Measurements from ENCODE around the gene FRRS1.

FRRS1 gene

DNA sequence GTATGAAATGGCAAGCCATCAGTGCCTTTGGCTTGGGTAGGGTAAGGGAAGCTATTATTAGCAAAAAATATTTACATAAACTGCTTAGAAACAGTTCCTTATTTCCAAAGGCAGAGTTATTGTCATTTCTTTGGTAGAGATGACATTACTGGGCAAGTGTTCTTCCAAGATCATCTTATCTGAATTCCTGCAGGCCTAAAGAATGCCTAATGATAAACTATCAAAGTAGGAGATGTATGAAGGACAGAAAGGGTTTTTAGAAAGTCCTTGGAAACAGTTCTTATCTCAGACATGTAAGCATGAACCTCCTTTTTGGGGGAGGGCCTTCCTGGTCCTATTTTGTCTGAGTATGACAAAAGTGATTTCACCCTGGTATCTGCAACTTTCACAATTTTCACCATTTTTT is 5.1 kb upstream of the FRRS1 start:
- Histone ChIP-seq H3K36me3 (ENCODE audit: control insufficient read depth in 2 of 2, insufficient read depth in 1 of 2, low read length in 2 of 2) (no peaks in the 10 kb centered on the region), H3K4me3 (ENCODE audit: low read depth, low read length) (no peak overlapping the region), H3K4me1 (ENCODE audit: control insufficient read depth, insufficient read depth, low read length) (no peaks in the 10 kb centered on the region), H3K9me3 (ENCODE audit: control insufficient read depth, insufficient read depth, low read depth, low read length) (no peaks in the 10 kb centered on the region), H3K27ac (ENCODE audit: extremely low read depth, low read depth, low read length) (no peak overlapping the region)
- TF ChIP-seq ZBTB7A (tag by site-specific recombination; IDR thresholded peaks at IDR 0.05; ENCODE audit: low read depth) (no peak), ZBTB20 (tag by site-specific recombination; IDR thresholded peaks at IDR 0.05) (no peak), ZNF416 (tag by site-specific recombination; IDR thresholded peaks at IDR 0.05) (no peak), ZNF76 (tag by site-specific recombination; IDR thresholded peaks at IDR 0.05; ENCODE audit: borderline replicate concordance, low read depth) (no peak), ZNF146 (tag by site-specific recombination; IDR thresholded peaks at IDR 0.05) (no peak), SALL2 (tag by site-specific recombination; IDR thresholded peaks at IDR 0.05; ENCODE audit: borderline replicate concordance) (no peak)
- TF ChIP-seq, protein P1, sequence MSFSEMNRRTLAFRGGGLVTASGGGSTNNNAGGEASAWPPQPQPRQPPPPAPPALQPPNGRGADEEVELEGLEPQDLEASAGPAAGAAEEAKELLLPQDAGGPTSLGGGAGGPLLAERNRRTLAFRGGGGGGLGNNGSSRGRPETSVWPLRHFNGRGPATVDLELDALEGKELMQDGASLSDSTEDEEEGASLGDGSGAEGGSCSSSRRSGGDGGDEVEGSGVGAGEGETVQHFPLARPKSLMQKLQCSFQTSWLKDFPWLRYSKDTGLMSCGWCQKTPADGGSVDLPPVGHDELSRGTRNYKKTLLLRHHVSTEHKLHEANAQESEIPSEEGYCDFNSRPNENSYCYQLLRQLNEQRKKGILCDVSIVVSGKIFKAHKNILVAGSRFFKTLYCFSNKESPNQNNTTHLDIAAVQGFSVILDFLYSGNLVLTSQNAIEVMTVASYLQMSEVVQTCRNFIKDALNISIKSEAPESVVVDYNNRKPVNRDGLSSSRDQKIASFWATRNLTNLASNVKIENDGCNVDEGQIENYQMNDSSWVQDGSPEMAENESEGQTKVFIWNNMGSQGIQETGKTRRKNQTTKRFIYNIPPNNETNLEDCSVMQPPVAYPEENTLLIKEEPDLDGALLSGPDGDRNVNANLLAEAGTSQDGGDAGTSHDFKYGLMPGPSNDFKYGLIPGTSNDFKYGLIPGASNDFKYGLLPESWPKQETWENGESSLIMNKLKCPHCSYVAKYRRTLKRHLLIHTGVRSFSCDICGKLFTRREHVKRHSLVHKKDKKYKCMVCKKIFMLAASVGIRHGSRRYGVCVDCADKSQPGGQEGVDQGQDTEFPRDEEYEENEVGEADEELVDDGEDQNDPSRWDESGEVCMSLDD (tag by site-specific recombination; IDR thresholded peaks at IDR 0.05) = no peak
- ChIA-PET CTCF (interaction anchor here (0.6 kb wide), 1 partner anchor 1063 kb away, joined by 3 read pairs; no protein-coding TSS in a partner anchor), POLR2A (no interaction called here)

DNA sequence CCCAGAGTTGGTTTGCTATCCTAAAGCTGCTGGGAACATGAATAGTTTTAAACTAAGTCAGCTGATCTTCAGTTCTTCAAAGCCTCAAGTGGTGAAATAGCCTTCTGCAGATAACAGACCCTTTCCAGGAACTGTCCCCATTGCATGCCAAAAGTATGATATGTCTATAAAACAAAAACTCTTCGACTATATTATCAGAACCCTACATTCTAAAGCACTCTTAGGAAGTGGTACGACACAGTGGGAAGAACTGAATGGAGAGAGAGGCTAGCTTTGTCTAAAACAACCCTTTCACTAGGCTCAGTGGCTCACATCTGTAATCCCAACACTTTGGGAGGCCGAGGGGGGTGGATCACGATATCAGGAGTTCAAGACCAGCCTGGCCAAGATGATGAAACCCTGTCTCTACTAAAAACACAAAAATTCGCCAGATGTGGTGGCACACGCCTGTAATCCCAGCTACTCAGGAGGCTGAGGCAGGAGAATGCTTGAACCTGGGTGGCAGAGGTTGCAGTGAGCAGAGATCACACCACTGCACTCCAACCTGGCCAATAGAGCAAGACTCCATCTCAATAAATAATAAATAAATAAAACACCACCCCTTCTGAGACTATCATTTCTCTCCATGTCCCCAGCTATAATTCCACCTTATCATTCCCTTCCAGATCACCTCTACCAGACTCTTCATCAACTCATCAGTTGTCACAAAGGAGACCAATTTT is 2.2 kb upstream of the FRRS1 start:
- no peak for TF ChIP-seq ZNF561 (tag by site-specific recombination; IDR thresholded peaks at IDR 0.05; ENCODE audit: borderline replicate concordance)
- no peak for TF ChIP-seq ZFP41 (tag by site-specific recombination; IDR thresholded peaks at IDR 0.05; ENCODE audit: borderline replicate concordance)
- TF ChIP-seq, protein P2, sequence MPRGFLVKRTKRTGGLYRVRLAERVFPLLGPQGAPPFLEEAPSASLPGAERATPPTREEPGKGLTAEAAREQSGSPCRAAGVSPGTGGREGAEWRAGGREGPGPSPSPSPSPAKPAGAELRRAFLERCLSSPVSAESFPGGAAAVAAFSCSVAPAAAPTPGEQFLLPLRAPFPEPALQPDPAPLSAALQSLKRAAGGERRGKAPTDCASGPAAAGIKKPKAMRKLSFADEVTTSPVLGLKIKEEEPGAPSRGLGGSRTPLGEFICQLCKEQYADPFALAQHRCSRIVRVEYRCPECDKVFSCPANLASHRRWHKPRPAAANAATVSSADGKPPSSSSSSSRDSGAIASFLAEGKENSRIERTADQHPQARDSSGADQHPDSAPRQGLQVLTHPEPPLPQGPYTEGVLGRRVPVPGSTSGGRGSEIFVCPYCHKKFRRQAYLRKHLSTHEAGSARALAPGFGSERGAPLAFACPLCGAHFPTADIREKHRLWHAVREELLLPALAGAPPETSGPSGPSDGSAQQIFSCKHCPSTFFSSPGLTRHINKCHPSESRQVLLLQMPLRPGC (tag by site-specific recombination; IDR thresholded peaks at IDR 0.05) = no peak
- TF ChIP-seq ZNF311 (tag by site-specific recombination; IDR thresholded peaks at IDR 0.05; ENCODE audit: borderline replicate concordance) = no peak
- TF ChIP-seq ZNF121 (tag by site-specific recombination; IDR thresholded peaks at IDR 0.05) = peak; percentile 36; the same call in 1 of the 2 replicates
- peak; percentile 36; the same call in 1 of the 2 replicates for TF ChIP-seq ZNF664 (tag by site-specific recombination; IDR thresholded peaks at IDR 0.05)
- TF ChIP-seq, protein P3, sequence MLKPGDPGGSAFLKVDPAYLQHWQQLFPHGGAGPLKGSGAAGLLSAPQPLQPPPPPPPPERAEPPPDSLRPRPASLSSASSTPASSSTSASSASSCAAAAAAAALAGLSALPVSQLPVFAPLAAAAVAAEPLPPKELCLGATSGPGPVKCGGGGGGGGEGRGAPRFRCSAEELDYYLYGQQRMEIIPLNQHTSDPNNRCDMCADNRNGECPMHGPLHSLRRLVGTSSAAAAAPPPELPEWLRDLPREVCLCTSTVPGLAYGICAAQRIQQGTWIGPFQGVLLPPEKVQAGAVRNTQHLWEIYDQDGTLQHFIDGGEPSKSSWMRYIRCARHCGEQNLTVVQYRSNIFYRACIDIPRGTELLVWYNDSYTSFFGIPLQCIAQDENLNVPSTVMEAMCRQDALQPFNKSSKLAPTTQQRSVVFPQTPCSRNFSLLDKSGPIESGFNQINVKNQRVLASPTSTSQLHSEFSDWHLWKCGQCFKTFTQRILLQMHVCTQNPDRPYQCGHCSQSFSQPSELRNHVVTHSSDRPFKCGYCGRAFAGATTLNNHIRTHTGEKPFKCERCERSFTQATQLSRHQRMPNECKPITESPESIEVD (tag by site-specific recombination; IDR thresholded peaks at IDR 0.05) = no peak
- no peak for TF ChIP-seq YY2 (tag by site-specific recombination; IDR thresholded peaks at IDR 0.05)
- TF ChIP-seq, protein P4, sequence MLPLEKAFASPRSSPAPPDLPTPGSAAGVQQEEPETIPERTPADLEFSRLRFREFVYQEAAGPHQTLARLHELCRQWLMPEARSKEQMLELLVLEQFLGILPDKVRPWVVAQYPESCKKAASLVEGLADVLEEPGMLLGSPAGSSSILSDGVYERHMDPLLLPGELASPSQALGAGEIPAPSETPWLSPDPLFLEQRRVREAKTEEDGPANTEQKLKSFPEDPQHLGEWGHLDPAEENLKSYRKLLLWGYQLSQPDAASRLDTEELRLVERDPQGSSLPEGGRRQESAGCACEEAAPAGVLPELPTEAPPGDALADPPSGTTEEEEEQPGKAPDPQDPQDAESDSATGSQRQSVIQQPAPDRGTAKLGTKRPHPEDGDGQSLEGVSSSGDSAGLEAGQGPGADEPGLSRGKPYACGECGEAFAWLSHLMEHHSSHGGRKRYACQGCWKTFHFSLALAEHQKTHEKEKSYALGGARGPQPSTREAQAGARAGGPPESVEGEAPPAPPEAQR (tag by site-specific recombination; IDR thresholded peaks at IDR 0.05) = no peak
- TF ChIP-seq ZXDB (tag by site-specific recombination; IDR thresholded peaks at IDR 0.05) = no peak
- TF ChIP-seq GLI2 (tag by site-specific recombination; IDR thresholded peaks at IDR 0.05; ENCODE audit: borderline replicate concordance, low read depth) = no peak
- no peak for TF ChIP-seq ZNF433 (tag by site-specific recombination; IDR thresholded peaks at IDR 0.05; ENCODE audit: low read depth)
- no peak for TF ChIP-seq SETDB1 (IDR thresholded peaks at IDR 0.05; ENCODE audit: insufficient read length, low read length)
- no peak for TF ChIP-seq SCRT1 (tag by site-specific recombination; IDR thresholded peaks at IDR 0.05; ENCODE audit: borderline replicate concordance)
- no peak for TF ChIP-seq ZNF37A (tag by site-specific recombination; IDR thresholded peaks at IDR 0.05)
- H3K9me3 ChIP-seq (ENCODE audit: control insufficient read depth, insufficient read depth, low read depth, low read length) = no peaks in the 10 kb centered on the region
- ChIA-PET POLR2A (no interaction called here), CTCF (no interaction called here)
- H3K4me1 ChIP-seq (ENCODE audit: control insufficient read depth, insufficient read depth, low read length) = no peaks in the 10 kb centered on the region
- H3K36me3 ChIP-seq (ENCODE audit: control insufficient read depth in 2 of 2, insufficient read depth in 1 of 2, low read length in 2 of 2) = no peaks in the 10 kb centered on the region
- no peak overlapping the region for H3K4me3 ChIP-seq (ENCODE audit: low read depth, low read length)
- H3K27ac ChIP-seq (ENCODE audit: extremely low read depth, low read depth, low read length) = no peak overlapping the region

Data from HEK293 (cell line).